Common myeloid progenitor, CD34-positive (primary cell): ENCODE data around the gene PCBP2.

Experiments used
- CTCF ChIA-PET: fragments of 350-600 bp; sonication (Branson Sonifier 250); formaldehyde crosslinking; loops from one replicate; lab custom pipeline; 2021; ENCODE audit warnings: antibody characterized with exemption; lab: Charles Lee
- POLR2A ChIA-PET: fragments of 350-600 bp; sonication (Branson Sonifier 250); formaldehyde crosslinking; loops from one replicate; lab custom pipeline; 2021; ENCODE audit warnings: antibody characterized with exemption; lab: Charles Lee
- DNase-seq, 3 donors: peaks; one replicate each; pipeline versions ENCODE4 v3.0.0 to v3.0.0-alpha.2; 2013
- H3K27ac ChIP-seq, 2 experiments: 1 replicate in 1 of 2; 2 replicates in 1 of 2; pipeline ENCODE4 v1.7.0; 2013; ENCODE audit warnings: inconsistent platforms in 2 of 2, low read length in 2 of 2, mild to moderate bottlenecking in 2 of 2, low read depth in 1 of 2, moderate library complexity in 1 of 2; ENCODE audit not compliant: severe bottlenecking in 2 of 2, insufficient read depth in 1 of 2, poor library complexity in 1 of 2
- H3K27me3 ChIP-seq, 5 experiments: replicated peaks in 2 of 5; 1 replicate in 3 of 5; 2 replicates in 2 of 5; pipeline versions ENCODE4 v1.6.1 to v1.7.0; 2013; ENCODE audit warnings: low read length in 4 of 5, mild to moderate bottlenecking in 2 of 5, moderate library complexity in 2 of 5, inconsistent platforms in 1 of 5; ENCODE audit not compliant: insufficient read depth in 5 of 5, control insufficient read depth in 4 of 5
- H3K36me3 ChIP-seq, 4 experiments: 1 replicate in 2 of 4; 2 replicates in 2 of 4; pipeline versions ENCODE4 v1.6.1 to v1.7.0; 2013; ENCODE audit warnings: low read length in 3 of 4, control low read depth in 1 of 4, mild to moderate bottlenecking in 1 of 4; ENCODE audit not compliant: control insufficient read depth in 4 of 4, insufficient read depth in 4 of 4
- H3K4me1 ChIP-seq, 4 experiments: 1 replicate in 3 of 4; 2 replicates in 1 of 4; pipeline versions ENCODE4 v1.6.1 to v1.7.1; 2013; ENCODE audit warnings: low read length in 3 of 4, mild to moderate bottlenecking in 3 of 4, control low read depth in 1 of 4, inconsistent platforms in 1 of 4, moderate library complexity in 1 of 4; ENCODE audit not compliant: control insufficient read depth in 4 of 4, insufficient read depth in 4 of 4; ENCODE audit errors: control extremely low read depth in 1 of 4
- H3K4me3 ChIP-seq, 7 experiments: 1 replicate in 4 of 7; 2 replicates in 3 of 7; pipeline versions ENCODE4 v1.5.1 to v1.7.0; 2013; ENCODE audit warnings: mild to moderate bottlenecking in 7 of 7, low read length in 6 of 7, moderate library complexity in 6 of 7, inconsistent platforms in 2 of 7, low read depth in 2 of 7, control low read depth in 1 of 7; ENCODE audit not compliant: insufficient read depth in 4 of 7, control insufficient read depth in 1 of 7; ENCODE audit errors: extremely low read depth in 1 of 7
- H3K9me3 ChIP-seq, 5 experiments: 1 replicate in 4 of 5; 2 replicates in 1 of 5; pipeline versions ENCODE4 v1.6.1 to v1.7.1; 2013; ENCODE audit warnings: low read length in 4 of 5, mild to moderate bottlenecking in 2 of 5, inconsistent platforms in 1 of 5, low read depth in 1 of 5, moderate library complexity in 1 of 5; ENCODE audit not compliant: control insufficient read depth in 4 of 5, insufficient read depth in 2 of 5; ENCODE audit errors: control extremely low read depth in 1 of 5
- WGBS: methylation state at CpG from one replicate; pipeline ENCODE4 v1.1.5; 2013; ENCODE audit not compliant: insufficient coverage; 5-methylcytosine and 5-hydroxymethylcytosine counted together

PCBP2 gene

GRCh38 chr12:53467082-53467481 lies 15.2 kb downstream of the PCBP2 start:
- no peak for DNase-seq

GRCh38 chr12:53467880-53468279 lies 16.0 kb downstream of the PCBP2 start:
- H3K27me3 ChIP-seq, result no peaks in the 10 kb centered on the region
- no peaks in the 10 kb centered on the region for H3K4me1 ChIP-seq
- 80% methylated on average over 1 of the region's 2 CpGs for WGBS
- no peak overlapping the region for H3K27ac ChIP-seq
- H3K36me3 ChIP-seq, result peaks cover 57 to 97% (median 88%) of the 10 kb centered on the region in 4 experiments
- ChIA-PET POLR2A (interaction anchor here (0.7 kb wide), 1 partner anchor 13 kb away, joined by 3 read pairs; no protein-coding TSS in a partner anchor), CTCF (interaction anchor here (0.7 to 4.1 kb wide), 6 partner anchors 8 to 120 kb away, joined by 3 to 14 read pairs (median 8); no protein-coding TSS in a partner anchor)
- no peak overlapping the region for H3K4me3 ChIP-seq
- no peak for DNase-seq
- H3K9me3 ChIP-seq, result no peaks in the 10 kb centered on the region

More at GRCh38 chr12:53467082-53467481, 15.2 kb downstream of the PCBP2 start:
- H3K4me1 ChIP-seq, result no peaks in the 10 kb centered on the region
- peaks cover 57 to 97% (median 88%) of the 10 kb centered on the region in 4 experiments for H3K36me3 ChIP-seq
- 100% methylated on average over 3 of the region's 5 CpGs for WGBS
- no peaks in the 10 kb centered on the region for H3K9me3 ChIP-seq
- no peaks in the 10 kb centered on the region for H3K27me3 ChIP-seq
- POLR2A ChIA-PET, result no interaction called here
- no peak overlapping the region for H3K27ac ChIP-seq
- H3K4me3 ChIP-seq, result no peak overlapping the region
- CTCF ChIA-PET, result interaction anchor here (2.3 to 4.1 kb wide), 3 partner anchors 9 to 12 kb away, joined by 6 to 14 read pairs (median 9); no protein-coding TSS in a partner anchor

DNA sequence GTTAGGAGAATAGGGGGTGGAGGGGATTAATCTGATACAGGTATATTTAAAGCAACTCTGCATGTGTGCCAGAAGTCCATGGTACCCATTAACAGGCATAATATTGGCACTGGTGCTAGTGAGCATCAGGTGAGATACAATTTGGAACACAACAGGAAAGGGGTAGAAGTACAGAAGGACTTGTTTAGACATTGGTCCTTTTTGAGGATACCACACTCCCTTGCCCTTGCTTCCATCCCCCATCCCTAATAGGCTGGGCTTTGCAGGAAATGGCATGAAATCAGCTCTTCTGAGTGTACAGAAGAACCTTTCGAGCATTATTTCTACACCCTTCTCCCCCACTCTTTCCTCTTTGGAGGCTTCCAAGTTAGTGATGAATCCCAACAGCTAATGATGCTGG lies 16.4 kb downstream of the PCBP2 start:
- Histone ChIP-seq H3K4me1 (no peaks in the 10 kb centered on the region), H3K9me3 (no peaks in the 10 kb centered on the region), H3K4me3 (no peak overlapping the region), H3K27ac (no peak overlapping the region), H3K27me3 (no peaks in the 10 kb centered on the region), H3K36me3 (peaks cover 57 to 97% (median 87%) of the 10 kb centered on the region in 4 experiments)
- 100% methylated on average over 1 of the region's 1 CpG for WGBS
- ChIA-PET CTCF (interaction anchor here (0.7 to 4.1 kb wide), 6 partner anchors 8 to 120 kb away, joined by 3 to 14 read pairs (median 8); no protein-coding TSS in a partner anchor), POLR2A (interaction anchor here (0.6 to 0.7 kb wide), 2 partner anchors 14 to 64 kb away, joined by 3 read pairs; no protein-coding TSS in a partner anchor)
- no peak for DNase-seq

GRCh38 chr12:53472056-53472582 lies 20.2 kb downstream of the PCBP2 start:
- no peak for DNase-seq
- no peaks in the 10 kb centered on the region for H3K9me3 ChIP-seq
- CTCF ChIA-PET, result interaction anchor here (1.3 to 8.9 kb wide), 4 partner anchors 11 to 120 kb away, joined by 5 to 130 read pairs (median 16); partner anchors contain the start of gene NPFF
- no peaks in the 10 kb centered on the region for H3K27me3 ChIP-seq
- H3K36me3 ChIP-seq, result peaks cover 58 to 97% (median 87%) of the 10 kb centered on the region in 4 experiments
- WGBS, result no CpG with 5 or more reads among the region's 1 CpG
- H3K4me1 ChIP-seq, result no peaks in the 10 kb centered on the region
- H3K4me3 ChIP-seq, result no peak overlapping the region
- no peak overlapping the region for H3K27ac ChIP-seq
- POLR2A ChIA-PET, result interaction anchor here (4.6 kb wide), 1 partner anchor 10 kb away, joined by 20 read pairs; no protein-coding TSS in a partner anchor

GRCh38 chr12:53474077-53474476 lies 22.2 kb downstream of the PCBP2 start:
- no peak for DNase-seq
- CTCF ChIA-PET, result interaction anchor here (0.7 to 8.9 kb wide), 10 partner anchors 9 to 153 kb away, joined by 3 to 130 read pairs (median 8); partner anchors contain the start of genes AAAS and NPFF
- peaks cover 60 to 95% (median 81%) of the 10 kb centered on the region in 4 experiments for H3K36me3 ChIP-seq
- no CpG with 5 or more reads among the region's 2 CpGs for WGBS
- POLR2A ChIA-PET, result interaction anchor here (1.5 to 4.6 kb wide), 2 partner anchors 8 to 35 kb away, joined by 6 to 20 read pairs; no protein-coding TSS in a partner anchor
- H3K27me3 ChIP-seq, result no peaks in the 10 kb centered on the region
- no peaks in the 10 kb centered on the region for H3K9me3 ChIP-seq
- H3K27ac ChIP-seq, result no peak overlapping the region
- H3K4me3 ChIP-seq, result no peak overlapping the region
- H3K4me1 ChIP-seq, result no peaks in the 10 kb centered on the region

DNA sequence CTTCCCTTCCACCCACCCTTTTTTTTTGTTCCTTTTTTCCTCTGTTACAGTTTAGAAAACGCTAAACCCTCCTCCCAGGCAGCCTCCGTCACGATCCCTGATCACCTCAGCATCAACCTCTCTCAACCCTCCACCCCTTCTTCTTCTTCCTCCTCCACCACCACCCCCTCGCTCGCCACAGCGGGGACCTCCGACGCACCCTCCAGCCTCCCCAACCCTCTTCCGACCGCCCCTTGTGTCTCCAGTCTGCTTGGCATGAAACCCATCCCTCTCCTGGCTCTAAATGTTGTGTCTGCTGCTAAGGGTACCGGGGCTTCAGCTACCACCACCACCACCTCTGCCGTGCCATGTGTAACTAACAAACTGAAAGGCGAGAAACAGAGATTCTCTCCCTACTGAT lies 22.9 kb downstream of the PCBP2 start:
- Histone ChIP-seq H3K27ac (no peak overlapping the region), H3K9me3 (no peaks in the 10 kb centered on the region), H3K4me3 (no peak overlapping the region), H3K27me3 (no peaks in the 10 kb centered on the region), H3K4me1 (no peaks in the 10 kb centered on the region), H3K36me3 (peaks cover 58 to 95% (median 78%) of the 10 kb centered on the region in 4 experiments)
- CTCF ChIA-PET, result interaction anchor here (0.7 to 8.9 kb wide), 13 partner anchors 8 to 154 kb away, joined by 3 to 130 read pairs (median 5); partner anchors contain the start of genes AAAS and NPFF
- DNase-seq, result no peak
- 94% methylated on average over 13 of the region's 13 CpGs for WGBS
- POLR2A ChIA-PET, result interaction anchor here (0.6 to 1.5 kb wide), 3 partner anchors 19 to 34 kb away, joined by 3 to 6 read pairs (median 3); no protein-coding TSS in a partner anchor
